ENCODE measurements around the gene IL17F. TPM values are rescaled to one million over a fixed set of nuclear protein-coding genes. Genes with fewer than 3 reads are reported as not detected.

Gene IL17F
- total and polyA plus RNA-seq, 8 donors, result not detected

DNA sequence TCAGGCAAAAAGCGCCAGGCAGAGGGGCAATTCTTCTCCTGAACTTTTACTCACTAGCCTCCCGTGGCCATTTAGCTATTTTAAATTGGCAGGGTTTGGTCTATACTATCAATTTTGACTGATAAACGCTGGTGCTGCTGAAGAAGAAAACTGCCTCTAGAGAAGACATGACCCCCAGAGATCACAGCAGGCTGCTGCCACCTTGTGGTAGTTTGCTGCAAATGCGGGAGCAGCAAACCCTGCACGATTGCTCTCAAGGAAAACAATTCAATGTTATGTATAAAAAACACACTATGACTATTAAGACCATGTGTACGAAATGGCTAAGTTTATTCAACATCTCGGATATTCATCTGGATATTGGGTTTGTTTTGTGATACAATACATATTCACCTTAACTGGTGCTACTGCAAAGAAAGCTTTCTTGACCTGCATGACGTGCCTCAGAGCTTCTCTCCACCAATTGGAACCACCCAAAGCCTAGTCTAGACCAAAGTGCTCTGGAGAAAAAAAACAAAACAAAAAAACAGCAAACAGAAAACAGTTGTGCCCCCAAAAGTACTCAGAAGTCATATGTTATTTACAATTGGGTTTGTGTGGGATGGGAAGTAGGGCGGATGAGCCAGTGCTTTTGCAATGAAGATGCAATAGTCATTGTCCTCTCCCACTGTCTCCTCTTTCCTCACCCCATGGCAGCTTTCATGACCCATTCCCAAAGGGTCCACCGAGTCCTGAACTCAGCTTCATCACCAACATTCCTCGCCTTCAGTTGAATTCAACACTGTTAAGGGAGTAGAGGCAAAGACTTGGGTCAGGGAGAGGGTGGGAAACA lies 19.6 kb upstream of the IL17F start:
- no peak overlapping the region for H3K27ac ChIP-seq
- TF ChIP-seq POLR2AphosphoS5 (IDR thresholded peaks at IDR 0.05), result no peak
- TF ChIP-seq, protein P1, sequence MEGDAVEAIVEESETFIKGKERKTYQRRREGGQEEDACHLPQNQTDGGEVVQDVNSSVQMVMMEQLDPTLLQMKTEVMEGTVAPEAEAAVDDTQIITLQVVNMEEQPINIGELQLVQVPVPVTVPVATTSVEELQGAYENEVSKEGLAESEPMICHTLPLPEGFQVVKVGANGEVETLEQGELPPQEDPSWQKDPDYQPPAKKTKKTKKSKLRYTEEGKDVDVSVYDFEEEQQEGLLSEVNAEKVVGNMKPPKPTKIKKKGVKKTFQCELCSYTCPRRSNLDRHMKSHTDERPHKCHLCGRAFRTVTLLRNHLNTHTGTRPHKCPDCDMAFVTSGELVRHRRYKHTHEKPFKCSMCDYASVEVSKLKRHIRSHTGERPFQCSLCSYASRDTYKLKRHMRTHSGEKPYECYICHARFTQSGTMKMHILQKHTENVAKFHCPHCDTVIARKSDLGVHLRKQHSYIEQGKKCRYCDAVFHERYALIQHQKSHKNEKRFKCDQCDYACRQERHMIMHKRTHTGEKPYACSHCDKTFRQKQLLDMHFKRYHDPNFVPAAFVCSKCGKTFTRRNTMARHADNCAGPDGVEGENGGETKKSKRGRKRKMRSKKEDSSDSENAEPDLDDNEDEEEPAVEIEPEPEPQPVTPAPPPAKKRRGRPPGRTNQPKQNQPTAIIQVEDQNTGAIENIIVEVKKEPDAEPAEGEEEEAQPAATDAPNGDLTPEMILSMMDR (IDR thresholded peaks at IDR 0.05), result peak in 5 of 7 experiments; percentile 52 to 94 (median 83)
- WGBS, 5 donors, result 45 to 48% (median 46%) methylated on average over 11 of the region's 11 CpGs
- peaks cover 43 to 70% (median 68%) of the 10 kb centered on the region in 4 donors for H3K36me3 ChIP-seq
- H3K27me3 ChIP-seq, result no peaks in the 10 kb centered on the region
- no peaks in the 10 kb centered on the region for H3K4me1 ChIP-seq
- peak; percentile 62 to 85 for DNase-seq
- H3K9me3 ChIP-seq, result no peaks in the 10 kb centered on the region
- no peak overlapping the region for H3K4me3 ChIP-seq
- intact Hi-C loops (cut with DNase I; ENCODE audit: low total_unique reads), result no loop called here

DNA sequence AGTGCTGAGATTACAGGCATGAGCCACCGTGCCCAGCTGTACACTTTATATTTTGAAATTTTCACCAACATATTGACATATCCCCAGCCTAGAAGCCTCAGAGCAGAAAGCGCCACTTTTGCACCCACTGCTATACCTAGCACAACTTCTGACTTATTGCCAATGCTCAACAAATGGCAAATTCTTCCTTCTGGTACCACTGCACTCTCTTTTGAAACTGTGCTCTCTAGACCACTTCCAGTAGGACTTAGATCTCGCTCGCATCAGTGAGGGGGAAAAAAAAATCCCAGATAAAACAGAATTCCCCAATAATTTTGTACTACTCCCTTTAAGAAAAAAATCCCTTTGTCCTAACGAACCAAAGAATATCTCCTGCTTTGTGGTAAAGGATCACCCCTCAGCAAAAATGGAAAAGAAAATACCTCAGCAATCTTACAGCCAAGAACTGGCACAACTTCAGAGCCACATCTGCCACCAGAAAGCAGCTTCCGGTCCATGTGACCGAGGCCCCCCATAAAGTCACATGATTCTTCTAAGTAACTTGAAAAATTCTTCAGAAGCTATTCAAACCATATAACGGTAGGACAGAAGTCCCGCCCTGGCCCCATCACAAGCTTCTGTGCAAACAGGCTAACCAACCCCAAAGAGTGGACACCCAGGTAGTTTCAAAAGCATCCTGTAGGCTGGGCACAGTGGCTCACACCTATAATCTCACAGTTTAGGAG lies 18.5 kb upstream of the IL17F start:
- TF ChIP-seq POLR2AphosphoS5 (IDR thresholded peaks at IDR 0.05), result no peak
- TF ChIP-seq, protein P1 (IDR thresholded peaks at IDR 0.05), result no peak
- TF ChIP-seq POLR2A (IDR thresholded peaks at IDR 0.05), result no peak
- no peak for TF ChIP-seq EP300 (IDR thresholded peaks at IDR 0.05)
- no peak overlapping the region for H3K27ac ChIP-seq
- no peak overlapping the region for H3K4me3 ChIP-seq
- no peaks in the 10 kb centered on the region for H3K9me3 ChIP-seq
- DNase-seq, result no peak
- 84 to 91% (median 89%) methylated on average over 9 of the region's 9 CpGs for WGBS, 5 donors
- no peaks in the 10 kb centered on the region for H3K27me3 ChIP-seq
- no peaks in the 10 kb centered on the region for H3K4me1 ChIP-seq
- intact Hi-C loops (cut with DNase I; ENCODE audit: low total_unique reads), result no loop called here
- H3K36me3 ChIP-seq, result peaks cover 32 to 59% (median 56%) of the 10 kb centered on the region in 4 donors

DNA sequence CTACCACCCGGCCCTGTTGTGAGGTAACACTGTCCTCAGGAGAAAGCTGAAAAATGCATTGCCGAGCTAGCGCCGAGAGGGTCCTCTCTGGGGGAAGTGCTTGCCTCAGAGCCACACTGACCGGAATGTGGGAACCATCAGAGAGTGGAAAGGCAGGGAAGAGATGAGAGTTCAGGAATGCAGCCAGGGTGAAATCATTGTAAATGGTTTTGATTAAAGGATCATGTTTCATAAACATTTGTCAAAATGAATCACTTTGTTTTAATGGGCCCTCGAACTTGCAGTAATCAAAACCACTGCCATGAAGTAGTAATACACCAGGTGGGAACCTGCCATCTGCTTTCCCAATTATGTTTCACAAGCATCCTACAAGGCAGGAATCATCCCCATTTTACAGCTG lies 16.9 kb upstream of the IL17F start:
- Histone ChIP-seq H3K36me3 (peaks cover 21 to 43% (median 41%) of the 10 kb centered on the region in 4 donors), H3K4me1 (no peaks in the 10 kb centered on the region), H3K4me3 (no peak overlapping the region), H3K27me3 (no peaks in the 10 kb centered on the region), H3K9me3 (no peaks in the 10 kb centered on the region), H3K27ac (no peak overlapping the region)
- no peak for DNase-seq
- intact Hi-C loops (cut with DNase I; ENCODE audit: low total_unique reads), result no loop called here
- TF ChIP-seq POLR2AphosphoS5 (IDR thresholded peaks at IDR 0.05), result no peak
- TF ChIP-seq POLR2A (IDR thresholded peaks at IDR 0.05), result no peak
- TF ChIP-seq EP300 (IDR thresholded peaks at IDR 0.05), result no peak
- TF ChIP-seq, protein P1 (IDR thresholded peaks at IDR 0.05), result no peak
- WGBS, 5 donors, result 70 to 85% (median 74%) methylated on average over 6 of the region's 6 CpGs

DNA sequence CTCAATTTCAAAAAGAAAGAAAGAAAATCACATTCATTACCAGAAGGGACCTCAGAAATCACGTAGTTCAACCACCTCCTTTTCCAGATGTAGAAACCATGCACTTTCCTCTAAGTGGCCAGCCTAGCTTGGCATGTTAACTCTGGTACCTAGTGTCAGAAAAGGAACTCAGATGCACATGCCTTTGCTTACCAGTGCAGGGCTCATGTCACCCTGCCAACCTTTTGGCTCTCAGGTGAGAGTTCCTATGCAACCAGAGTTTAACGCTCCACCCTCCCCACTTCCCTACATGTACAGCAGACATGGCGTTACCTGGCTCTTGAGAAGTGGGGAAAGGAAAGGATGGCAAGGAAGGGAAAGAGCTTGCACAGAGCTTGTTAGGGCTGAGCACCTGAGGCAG lies 16.3 kb upstream of the IL17F start:
- WGBS, 5 donors, result 81 to 94% (median 88%) methylated on average over 3 of the region's 3 CpGs
- Histone ChIP-seq H3K27ac (no peak overlapping the region), H3K36me3 (peaks cover 16 to 38% (median 35%) of the 10 kb centered on the region in 4 donors), H3K4me3 (no peak overlapping the region), H3K27me3 (peaks cover 0 to 2% (median 0%) of the 10 kb centered on the region in 3 donors), H3K4me1 (no peaks in the 10 kb centered on the region), H3K9me3 (no peaks in the 10 kb centered on the region)
- no peak for DNase-seq
- intact Hi-C loops (cut with DNase I; ENCODE audit: low total_unique reads), result no loop called here
- TF ChIP-seq EP300 (IDR thresholded peaks at IDR 0.05), result no peak
- no peak for TF ChIP-seq POLR2AphosphoS5 (IDR thresholded peaks at IDR 0.05)
- TF ChIP-seq, protein P1 (IDR thresholded peaks at IDR 0.05), result no peak
- TF ChIP-seq POLR2A (IDR thresholded peaks at IDR 0.05), result no peak

Measured in stomach (tissue), 9 donors.